Stimulated activated CD4-positive, alpha-beta T cell treated with anti-CD3 and anti-CD28 coated beads, Interleukin-4, amount 100 ng/mL, for 4 hours (primary cell): ENCODE measurements around the gene NHLH1.
A peak's percentile ranks its signal among the peaks of the same experiment; 100 is the strongest.

Source experiments
- DNase-seq, 2 experiments: peaks; one replicate each; pipeline ENCODE4 v3.0.0-alpha.2; 2020

The NHLH1 gene

GRCh38 chr1:160366731-160367515 is at the start of gene NHLH1:
NHLH1 (plus strand) TSS chr1:160367071; CDS start chr1:160370732, 3,661 bp downstream.
- no peak for DNase-seq

- DNase-seq, result no peak
These were observed 44.0 kb upstream of the NHLH1 start for GRCh38 chr1:160322831-160323230.

- no peak for DNase-seq
These were observed 41.6 kb upstream of the NHLH1 start for GRCh38 chr1:160325252-160325651.

DNA sequence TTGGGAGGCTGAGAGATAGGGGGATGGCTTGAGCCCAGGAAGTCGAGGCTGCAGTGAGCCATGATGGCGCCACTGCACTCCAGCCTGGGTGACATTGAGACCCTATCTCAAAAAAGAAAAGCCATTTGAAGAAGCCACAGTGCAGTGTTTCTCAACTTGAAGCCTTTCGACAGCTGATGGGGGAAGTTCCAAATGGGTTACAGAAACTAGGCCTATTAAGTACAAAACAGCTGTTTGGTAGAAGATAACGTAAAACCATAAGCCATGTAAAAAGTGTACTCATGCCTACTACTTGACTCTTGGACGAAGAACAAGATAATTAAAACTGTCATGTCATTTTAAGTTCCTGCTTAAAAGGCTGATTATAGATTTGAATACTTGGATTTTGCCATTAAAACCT is 40.5 kb upstream of the NHLH1 start:
- DNase-seq, result no peak

DNA sequence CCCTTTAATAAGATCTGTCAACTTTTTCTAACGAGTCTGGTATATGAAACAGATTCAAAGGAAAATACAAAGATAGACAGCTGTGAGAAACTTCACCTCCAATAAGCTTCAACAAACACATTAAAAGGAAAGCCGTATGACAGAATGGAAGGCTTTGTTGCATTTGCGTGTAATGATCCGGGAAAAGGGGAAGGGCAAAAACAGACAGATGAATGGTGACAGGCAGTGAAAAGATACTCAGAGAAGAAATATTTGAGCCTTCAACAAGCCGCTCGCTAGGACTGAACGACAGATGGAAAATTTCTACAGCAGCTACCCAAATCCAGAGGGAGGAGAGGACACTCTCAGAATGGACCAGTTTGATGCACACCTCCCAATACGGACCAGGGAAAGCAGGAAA is 38.7 kb upstream of the NHLH1 start:
- DNase-seq, result no peak

DNA sequence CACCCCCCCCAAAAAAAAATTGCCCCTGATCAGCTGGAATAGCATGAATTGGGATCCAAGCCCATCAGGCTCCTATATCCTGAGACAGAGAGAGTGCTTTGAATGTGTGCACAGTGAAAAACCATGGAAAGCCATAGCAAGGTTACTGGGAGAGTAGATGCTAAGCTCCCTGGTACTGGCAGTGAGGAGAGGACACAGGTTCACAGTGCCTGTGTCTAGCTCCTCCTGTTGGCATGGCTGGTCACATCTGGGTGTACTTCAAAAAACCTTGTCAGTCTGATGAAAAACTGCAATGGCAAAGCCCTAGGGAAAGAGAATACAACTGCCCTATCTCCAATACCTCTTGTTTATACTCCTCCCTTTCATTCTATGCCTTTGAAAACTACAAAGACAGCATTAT is 36.8 kb upstream of the NHLH1 start:
- DNase-seq, result no peak

- no peak for DNase-seq
These were observed 34.4 kb upstream of the NHLH1 start for GRCh38 chr1:160332516-160332915.

GRCh38 chr1:160338580-160338979 is 28.3 kb upstream of the NHLH1 start:
- no peak for DNase-seq

DNA sequence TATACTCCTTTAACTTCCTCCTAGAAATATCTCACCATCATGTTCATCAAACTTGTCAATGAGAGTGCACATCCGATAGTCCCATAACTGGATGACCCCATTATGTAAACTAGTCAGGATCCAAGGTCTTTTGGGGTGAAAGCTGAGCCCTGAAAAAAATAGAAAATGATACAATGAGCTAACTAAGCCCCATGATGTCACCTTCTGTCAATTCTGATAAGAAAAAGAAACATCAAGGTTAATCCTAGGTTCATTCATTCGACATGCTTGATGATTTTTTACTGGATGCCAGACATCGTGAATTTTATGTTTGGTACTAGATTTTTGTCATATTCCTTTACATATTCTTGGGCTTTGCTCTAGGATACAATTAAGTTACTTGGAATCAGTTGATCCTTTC is 26.7 kb upstream of the NHLH1 start:
- no peak for DNase-seq

DNA sequence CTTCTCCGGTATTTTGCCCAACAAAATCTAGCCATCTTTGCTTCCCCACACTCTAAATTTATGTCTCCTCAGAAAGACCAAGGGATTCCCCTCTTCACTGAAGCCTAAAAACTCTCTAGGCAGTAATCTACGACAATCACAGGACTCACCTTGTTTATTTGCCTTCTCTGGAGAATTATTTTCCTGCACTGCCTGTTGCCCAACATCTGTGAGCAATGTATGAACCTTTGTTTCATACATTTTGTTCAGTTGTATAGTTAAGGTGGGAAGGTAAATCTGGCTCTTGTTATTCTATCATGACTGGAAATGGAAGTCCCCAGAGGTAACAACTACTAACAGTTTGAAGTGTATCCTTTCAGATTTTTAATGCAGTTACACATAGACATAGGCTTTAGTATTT is 26.0 kb upstream of the NHLH1 start:
- no peak for DNase-seq

GRCh38 chr1:160342526-160342925 is 24.3 kb upstream of the NHLH1 start:
- DNase-seq, result no peak

DNA sequence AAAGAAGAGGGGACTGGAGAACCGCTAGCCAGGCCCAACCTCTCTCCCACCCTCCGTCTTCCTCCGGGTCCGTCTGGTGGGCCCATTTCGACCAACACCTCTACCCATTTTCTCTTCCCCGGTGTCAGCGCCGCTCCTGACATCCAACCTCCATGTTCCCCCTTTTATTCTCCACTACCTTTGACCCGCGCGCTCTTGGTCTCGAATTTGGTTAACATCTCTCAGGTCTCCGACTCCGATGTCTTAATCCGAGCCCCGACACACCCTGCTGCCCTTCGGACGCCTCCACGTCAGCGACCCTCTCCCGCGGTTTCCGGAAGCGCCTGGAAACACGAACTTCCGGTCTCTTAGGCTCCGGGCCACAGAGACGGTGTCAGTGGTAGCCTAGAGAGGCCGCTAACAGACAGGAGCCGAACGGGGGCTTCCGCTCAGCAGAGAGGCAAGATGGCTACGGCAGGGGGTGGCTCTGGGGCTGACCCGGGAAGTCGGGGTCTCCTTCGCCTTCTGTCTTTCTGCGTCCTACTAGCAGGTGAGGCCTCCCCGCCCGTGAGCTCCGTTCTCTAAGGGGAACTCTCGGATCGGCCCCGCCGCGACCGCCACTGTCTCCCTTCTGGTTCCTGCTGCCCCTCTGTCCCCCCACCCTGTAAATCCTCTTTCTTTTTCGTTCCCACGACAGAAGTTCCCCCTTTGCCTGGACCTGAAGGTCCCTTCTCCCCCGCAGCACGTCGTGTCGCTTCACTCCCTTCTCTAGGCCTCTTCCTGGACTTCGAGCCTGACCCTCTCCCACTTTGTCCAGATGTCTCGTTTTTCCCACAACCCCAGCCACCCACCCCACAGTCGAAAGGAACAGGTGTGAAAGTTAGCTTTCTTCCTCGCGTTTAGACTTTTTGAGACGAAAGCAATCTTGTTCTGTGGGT is 23.7 kb upstream of the NHLH1 start, which contains the start of the genes COPA and NCSTN:
Gene COPA (minus strand): TSS at position 298 of the 917 bp plus-strand sequence. CDS start 80 bp downstream, at position 218.
Gene NCSTN (plus strand): TSS at position 431 of the 917 bp plus-strand sequence. CDS start 14 bp downstream, at position 445.
- DNase-seq, result peak; percentile 77 to 88

GRCh38 chr1:160344241-160344640 is 22.6 kb upstream of the NHLH1 start:
- DNase-seq, result no peak

DNA sequence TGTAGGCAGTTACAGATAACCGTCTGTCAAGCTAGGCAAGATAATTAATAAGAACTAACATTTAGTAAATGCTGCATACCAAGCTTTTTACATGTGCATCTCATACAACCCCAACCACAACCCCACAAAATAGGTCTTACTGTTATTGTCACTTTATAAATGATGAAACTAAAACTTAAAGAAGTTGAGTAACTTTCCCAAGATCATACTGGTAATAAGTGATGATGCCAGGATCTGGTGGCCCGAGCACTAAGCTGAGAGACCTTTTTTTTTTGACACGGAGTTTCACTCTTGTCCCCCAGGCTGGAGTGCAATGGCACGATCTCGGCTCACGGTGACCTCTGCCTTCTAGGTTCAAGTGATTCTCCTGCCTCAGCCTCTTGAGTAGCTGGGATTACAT is 21.9 kb upstream of the NHLH1 start:
- no peak for DNase-seq

GRCh38 chr1:160346463-160346862 is 20.4 kb upstream of the NHLH1 start:
- no peak for DNase-seq

GRCh38 chr1:160346958-160347357 is 19.9 kb upstream of the NHLH1 start:
- no peak for DNase-seq

- DNase-seq, result no peak
These were observed 15.2 kb upstream of the NHLH1 start for GRCh38 chr1:160351629-160352028.

DNA sequence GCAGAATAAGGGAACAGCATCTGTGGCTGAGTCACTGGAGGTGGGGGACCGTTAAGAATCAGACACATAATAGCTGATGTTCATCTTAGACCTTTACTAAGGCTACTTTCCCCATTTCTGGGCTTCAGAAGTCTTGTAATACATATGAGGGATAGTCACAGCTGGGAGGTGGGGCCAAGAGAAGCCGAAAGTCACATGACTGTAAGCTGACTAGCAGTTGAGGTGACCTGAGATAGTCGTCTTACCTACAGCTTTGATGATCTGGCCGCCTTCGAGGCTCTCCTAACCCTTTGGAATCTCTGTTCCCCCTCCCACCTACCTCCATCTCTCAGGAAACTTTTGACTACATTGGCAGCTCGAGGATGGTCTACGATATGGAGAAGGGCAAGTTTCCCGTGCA is 14.3 kb upstream of the NHLH1 start:
- DNase-seq, result no peak

DNA sequence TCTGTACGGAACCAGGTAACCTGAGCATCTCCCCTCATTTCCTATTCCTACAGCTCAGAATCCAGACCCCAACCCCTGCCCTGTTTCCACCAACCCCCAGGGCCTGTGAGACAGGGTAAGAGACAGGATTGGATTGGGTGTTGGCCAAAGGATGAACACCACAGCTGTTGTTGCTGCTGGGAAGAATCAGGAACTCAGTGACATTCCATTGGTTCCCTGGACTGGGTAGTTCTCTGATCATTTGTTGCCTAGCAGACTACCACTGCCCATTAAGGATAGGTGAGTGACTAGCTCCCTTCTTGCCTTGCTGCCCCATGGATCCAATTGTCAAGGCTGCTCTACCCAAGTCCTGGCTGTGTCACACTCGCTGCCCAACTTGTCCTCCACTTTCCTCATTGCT is 13.6 kb upstream of the NHLH1 start:
- DNase-seq, result no peak

DNA sequence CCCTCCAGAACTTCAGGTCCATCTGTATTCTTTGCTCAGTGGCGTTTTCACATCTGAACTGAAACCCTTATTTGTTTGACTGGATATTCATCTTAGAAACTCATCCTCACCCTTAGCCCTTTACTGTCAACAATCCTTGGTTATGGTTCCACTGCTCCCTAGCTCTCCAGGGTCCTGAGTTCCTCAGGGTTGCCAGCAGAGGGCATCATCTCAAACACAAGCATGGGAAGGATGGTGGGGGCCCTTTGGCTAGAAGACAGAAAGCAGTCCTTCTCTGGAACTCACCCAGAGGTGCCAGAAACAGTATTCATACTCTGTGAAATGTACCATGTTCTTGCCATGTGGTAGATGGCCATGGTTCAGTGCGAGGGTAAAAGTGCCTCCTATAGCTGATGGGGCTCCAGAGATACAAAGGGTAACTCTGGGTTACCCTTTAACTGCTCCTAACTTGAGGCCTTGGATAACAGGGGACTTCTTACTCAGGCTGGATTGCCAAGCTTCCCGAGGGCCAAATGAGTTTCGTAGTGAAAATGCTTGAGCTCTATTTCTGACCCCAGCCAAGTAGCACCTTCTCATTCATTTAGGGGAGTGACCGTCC is 12.4 kb upstream of the NHLH1 start:
- no peak for DNase-seq

DNA sequence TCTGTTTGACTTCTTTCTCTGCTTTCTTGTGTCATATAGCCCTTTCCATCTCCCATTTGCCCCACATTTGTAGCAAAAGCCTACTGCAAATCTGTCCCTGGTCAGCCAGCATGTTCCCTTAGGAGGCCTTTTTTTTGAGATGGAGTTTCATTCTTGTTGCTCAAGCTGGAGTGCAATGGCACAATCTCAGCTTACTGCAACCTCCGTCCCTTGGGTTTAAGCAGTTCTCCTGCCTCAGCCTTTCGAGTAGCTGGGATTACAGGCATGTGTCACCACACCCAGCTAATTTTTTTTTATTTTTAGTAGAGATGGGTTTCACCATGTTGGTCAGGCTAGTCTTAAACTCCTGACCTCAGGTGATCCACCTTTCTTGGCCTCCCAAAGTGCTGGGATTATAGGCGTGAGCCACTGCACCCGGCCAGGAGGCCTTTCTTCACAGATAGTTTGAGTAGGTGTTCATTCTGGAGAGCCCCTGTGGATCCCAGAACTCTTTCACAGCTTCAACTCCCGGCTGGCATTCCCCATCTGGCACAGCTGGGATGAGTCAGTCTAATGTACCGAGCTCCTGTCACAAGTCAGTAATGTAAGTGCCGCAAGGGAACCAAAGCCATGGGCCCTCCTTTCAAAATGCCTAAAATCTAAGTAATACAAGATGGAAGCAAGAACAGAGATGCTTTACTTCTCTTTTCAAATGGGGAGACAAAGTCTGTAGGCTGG is 9.4 kb upstream of the NHLH1 start:
- DNase-seq, result no peak

- DNase-seq, result no peak
These were observed 8.8 kb upstream of the NHLH1 start for GRCh38 chr1:160358073-160358472.
